GM19193 (cell line): ENCODE measurements around the gene DIRAS3.

ENCODE experiments used
- POLR2A ChIP-seq: IDR thresholded peaks from 4 replicates; pipeline ENCODE4 v1.6.1; 2011; ENCODE audit not compliant: insufficient read depth, insufficient read length; ENCODE audit errors: extremely low read depth

DIRAS3 gene

GRCh38 chr1:68045511-68046180, 4.8 kb downstream of the DIRAS3 start:
- no peak for TF ChIP-seq POLR2A

DNA sequence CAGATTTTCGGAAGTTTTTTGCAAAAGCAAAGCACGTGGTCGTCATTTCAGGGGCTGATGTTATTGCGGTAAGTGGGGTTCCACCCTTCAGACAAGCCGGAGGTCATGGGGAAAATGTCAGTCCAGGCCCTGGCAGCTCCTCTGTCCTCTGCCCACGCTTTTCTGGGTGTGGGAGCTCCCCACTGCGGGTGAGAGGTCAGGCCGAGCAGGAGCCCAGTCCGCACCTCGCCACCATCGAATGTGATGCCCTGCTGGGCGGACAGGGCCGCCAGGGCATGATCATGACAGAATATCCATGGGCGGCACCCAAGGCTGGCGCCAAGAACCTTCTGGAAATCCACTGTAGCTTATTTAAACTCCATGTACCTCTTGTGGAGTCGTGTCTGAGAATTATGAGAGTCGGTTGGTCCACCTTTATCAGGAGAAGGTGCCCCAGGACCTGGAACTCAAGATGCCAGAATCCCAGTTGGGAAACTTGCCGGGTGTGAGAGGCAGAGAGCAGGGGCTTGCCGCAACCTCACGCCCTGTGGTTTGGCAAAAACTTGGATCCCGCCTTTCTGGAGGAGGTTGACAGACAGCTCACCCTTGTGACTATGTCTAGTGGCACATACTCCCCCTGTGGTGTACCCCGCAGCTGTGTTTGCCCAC, 6.9 kb downstream of the DIRAS3 start:
- no peak for TF ChIP-seq POLR2A

DNA sequence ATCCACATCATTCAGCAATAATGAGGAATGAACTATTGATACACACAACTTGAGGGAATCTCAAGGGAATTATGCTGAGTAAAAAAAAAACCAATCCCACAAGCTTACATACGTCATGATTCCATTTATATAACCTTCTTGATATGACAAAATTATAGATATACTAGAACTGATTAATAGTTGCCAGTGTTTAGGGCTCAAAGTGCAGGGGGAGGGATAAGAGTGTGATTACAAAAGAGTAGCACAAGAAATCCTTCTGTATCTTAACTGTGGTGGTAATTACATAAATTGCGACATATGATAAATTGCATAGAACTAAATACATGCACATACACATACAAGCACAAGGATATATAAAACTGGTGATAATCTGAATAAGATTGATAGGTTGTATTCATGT, 13.5 kb downstream of the DIRAS3 start:
- no peak for TF ChIP-seq POLR2A

GRCh38 chr1:68029444-68029843, 21.0 kb downstream of the DIRAS3 start:
- TF ChIP-seq POLR2A: no peak

GRCh38 chr1:68028566-68028965, 21.9 kb downstream of the DIRAS3 start:
- no peak for TF ChIP-seq POLR2A

GRCh38 chr1:68024635-68025338, 25.6 kb downstream of the DIRAS3 start:
- no peak for TF ChIP-seq POLR2A

DNA sequence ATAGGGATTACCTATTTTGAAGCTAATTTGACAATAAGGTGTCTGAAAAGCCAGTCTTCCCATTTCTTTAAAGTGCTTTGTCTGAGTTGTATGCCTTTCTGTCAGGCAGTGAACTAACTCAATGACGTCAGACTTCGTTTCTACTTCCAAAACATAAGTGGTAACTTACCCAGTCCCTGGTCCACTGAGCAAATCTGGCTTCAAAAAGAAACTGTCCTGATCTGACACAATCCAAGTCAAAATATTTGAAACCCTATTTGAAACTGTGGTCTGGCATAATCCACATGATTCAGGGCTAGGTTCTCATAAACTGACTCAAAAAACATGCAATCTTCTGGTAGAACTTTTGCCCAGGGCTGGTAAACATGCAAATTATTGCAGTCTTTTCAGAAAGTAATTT, 34.0 kb downstream of the DIRAS3 start:
- no peak for TF ChIP-seq POLR2A

DNA sequence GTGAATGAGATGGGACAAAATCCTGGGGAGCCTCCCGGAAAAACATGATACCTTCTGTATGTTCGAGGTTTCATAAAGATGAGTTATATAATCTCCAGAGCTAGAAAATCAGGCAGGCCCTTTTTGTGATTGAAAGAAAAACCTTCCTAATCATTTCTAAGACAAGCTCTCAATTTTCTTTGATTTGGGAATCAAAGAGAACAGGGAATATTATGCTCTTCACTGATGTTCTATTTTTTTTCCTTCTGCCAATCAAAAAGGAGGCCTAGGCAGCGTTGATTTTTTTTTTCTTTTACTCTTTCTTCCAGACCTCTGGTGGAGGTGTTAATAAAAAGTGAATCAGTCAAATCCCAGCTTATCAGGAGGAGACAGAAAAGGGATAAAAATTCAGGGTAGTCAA, 34.5 kb downstream of the DIRAS3 start:
- no peak for TF ChIP-seq POLR2A

- no peak for TF ChIP-seq POLR2A
Observed at GRCh38 chr1:68015369-68015768, 35.1 kb downstream of the DIRAS3 start.

GRCh38 chr1:68013351-68013750, 37.1 kb downstream of the DIRAS3 start:
- TF ChIP-seq POLR2A: no peak

DNA sequence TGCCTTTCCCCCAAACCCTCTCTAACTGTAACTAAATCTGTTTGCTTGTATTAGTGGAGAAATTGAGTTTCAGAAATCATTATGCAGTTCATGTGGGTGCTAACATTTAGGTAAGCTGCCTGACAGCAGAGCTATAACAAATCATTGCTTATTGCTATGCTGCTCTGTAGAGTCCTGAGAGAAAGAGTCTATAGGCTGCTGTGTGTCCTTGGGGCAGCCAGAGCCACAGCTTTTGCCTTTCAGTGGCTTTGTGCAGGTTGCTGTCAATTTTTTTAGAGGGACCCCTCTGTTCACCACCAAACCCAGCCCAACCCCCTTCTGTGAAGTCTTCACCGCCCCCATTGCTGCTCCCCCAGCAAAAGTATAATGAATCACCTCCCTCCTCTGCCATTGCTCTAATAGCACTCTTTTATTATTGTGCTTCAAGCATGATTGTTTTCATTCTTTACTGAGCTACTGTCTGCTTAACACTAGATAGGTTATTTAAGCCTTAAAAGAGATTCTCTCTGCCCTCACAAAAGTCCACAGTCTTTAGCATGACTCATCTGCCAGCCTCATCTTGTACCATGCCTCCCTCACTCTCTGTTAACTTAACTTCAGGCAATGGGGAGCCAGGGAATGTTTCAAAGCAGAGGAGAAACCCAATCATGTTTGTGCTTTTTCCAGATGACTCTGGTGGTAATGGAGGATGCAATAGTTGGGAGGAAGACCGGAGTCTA, 38.6 kb downstream of the DIRAS3 start:
- no peak for TF ChIP-seq POLR2A

- TF ChIP-seq POLR2A: no peak
Observed at GRCh38 chr1:68010543-68010942, 39.9 kb downstream of the DIRAS3 start.

DNA sequence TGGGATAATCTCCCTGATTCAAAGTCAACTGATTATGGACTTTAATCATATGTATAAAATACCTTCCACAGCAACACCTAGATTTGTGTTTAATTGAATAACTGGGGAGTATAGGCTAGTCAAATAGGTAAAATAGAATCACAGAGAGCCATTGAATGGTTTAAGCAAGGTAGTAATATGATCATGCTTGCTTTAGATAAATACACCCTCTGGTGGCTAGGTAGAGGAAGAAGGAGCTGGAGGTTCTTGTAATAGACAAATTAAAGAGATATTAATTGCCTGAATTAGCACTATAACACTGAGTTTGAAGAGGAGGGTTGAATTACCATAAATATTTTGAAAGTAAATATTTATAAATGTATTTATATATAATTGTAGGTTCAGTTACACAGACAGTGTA, 40.3 kb downstream of the DIRAS3 start:
- no peak for TF ChIP-seq POLR2A

DNA sequence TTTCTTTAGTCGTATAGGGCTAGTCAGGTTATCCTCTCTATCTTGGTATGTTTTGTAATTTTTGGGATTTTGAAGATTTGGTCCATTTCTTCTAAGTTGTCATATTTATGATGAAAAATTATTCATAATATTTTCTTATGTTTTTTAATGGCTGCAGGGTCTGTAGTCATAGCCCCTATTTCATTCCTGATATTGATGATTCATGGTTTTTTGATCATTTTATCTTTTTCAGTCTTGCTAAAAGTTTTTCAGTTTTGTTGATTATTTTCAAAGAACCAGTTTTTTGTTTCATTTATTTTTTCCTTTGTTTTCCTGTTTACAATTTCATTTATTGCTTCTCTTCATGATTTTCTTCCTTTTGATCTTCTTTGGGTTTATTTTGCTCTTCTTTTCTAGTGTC, 50.2 kb downstream of the DIRAS3 start:
- TF ChIP-seq POLR2A: no peak

DNA sequence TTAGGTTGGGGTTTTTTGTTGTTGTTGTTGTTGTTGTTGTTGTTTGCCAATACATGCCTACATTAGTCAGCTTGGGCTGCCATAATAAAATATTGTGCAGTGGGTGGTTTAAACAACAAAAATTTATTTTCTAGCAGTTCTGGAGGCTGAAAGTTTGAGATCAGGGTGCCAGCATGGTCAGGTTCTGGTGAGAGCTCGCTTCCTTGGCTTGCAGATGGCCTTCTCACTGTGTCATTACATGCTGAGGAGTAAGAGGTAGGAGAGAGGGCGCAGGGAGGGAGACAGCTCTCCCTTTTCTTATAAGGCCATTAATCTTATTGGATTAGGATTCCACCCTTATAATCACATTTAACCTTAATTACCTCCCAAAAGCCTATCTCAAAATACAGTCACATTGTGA, 52.7 kb downstream of the DIRAS3 start:
- TF ChIP-seq POLR2A: no peak
